Small intestine (tissue), 7 donors: ENCODE data around the gene HOXA7. TPM values are rescaled to one million over a fixed set of nuclear protein-coding genes. Genes with fewer than 3 reads are reported as not detected.

Experiments
- DNase-seq, 2 donors: peaks; one replicate each; pipeline versions ENCODE4 v3.0.0 to v3.0.0-alpha.2; 2013
- FAIRE-seq: peaks from 2 replicates; lab custom pipeline; 2012; peaks lifted over from hg19 to GRCh38; lab: Jason Lieb, UNC
- H3K27ac ChIP-seq, 3 donors: one replicate each; pipeline ENCODE4 v1.5.1; 2013; ENCODE audit warnings: low read length in 2 of 3, mild to moderate bottlenecking in 2 of 3, control low read depth in 1 of 3, inconsistent platforms in 1 of 3, low read depth in 1 of 3, moderate library complexity in 1 of 3
- H3K27me3 ChIP-seq, 3 donors: one replicate each; pipeline ENCODE4 v1.6.1; 2013; ENCODE audit warnings: low read length in 3 of 3, inconsistent platforms in 1 of 3; ENCODE audit not compliant: control insufficient read depth in 3 of 3, insufficient read depth in 3 of 3
- H3K36me3 ChIP-seq, 3 donors: one replicate each; pipeline ENCODE4 v1.6.1; 2013; ENCODE audit warnings: low read length in 3 of 3, inconsistent platforms in 1 of 3, low read depth in 1 of 3, mild to moderate bottlenecking in 1 of 3, moderate library complexity in 1 of 3; ENCODE audit not compliant: control insufficient read depth in 3 of 3, insufficient read depth in 2 of 3
- H3K4me1 ChIP-seq, 3 donors: one replicate each; pipeline ENCODE4 v1.6.1; 2013; ENCODE audit warnings: low read length in 2 of 3, inconsistent platforms in 1 of 3, low read depth in 1 of 3, mild to moderate bottlenecking in 1 of 3, moderate library complexity in 1 of 3; ENCODE audit not compliant: control insufficient read depth in 3 of 3, insufficient read depth in 2 of 3
- H3K4me3 ChIP-seq, 3 donors: one replicate each; pipeline ENCODE4 v1.5.1; 2013; ENCODE audit warnings: low read length in 3 of 3, control low read depth in 1 of 3, inconsistent platforms in 1 of 3, low read depth in 1 of 3, mild to moderate bottlenecking in 1 of 3, moderate library complexity in 1 of 3
- H3K9me3 ChIP-seq, 2 donors: one replicate each; pipeline ENCODE4 v1.6.1; 2013; ENCODE audit warnings: low read depth in 1 of 2, low read length in 1 of 2; ENCODE audit not compliant: control insufficient read depth in 2 of 2, insufficient read depth in 1 of 2
- WGBS, 3 donors: extraction: QIAGEN DNeasy Blood & Tissue Kit; methylation state at CpG; one replicate each; pipeline ENCODE4 v1.1.7; 2013; 5-methylcytosine and 5-hydroxymethylcytosine counted together
- polyA plus RNA-seq, 4 donors: library from polyadenylated mRNA; stranded (reverse) in 3 of 4; unstranded in 1 of 4; fragments of 200-250 nt in 3 of 4; fragments of 120-200 nt in 1 of 4; gene quantifications; one replicate each; pipeline versions ENCODE4 v1.2.1 to v1.2.3, GENCODE V29; 2013
- donor health status: healthy with polysubstance abuse.
- donor health status: control.
- donor health status: control.
- donor health status: Bipolar disorder and iron deficiency.
- donor health status: healthy.

HOXA7 gene
- polyA plus RNA-seq, 4 donors: 1.1 to 16.9 (median 1.9) TPM; not detected in 1

DNA sequence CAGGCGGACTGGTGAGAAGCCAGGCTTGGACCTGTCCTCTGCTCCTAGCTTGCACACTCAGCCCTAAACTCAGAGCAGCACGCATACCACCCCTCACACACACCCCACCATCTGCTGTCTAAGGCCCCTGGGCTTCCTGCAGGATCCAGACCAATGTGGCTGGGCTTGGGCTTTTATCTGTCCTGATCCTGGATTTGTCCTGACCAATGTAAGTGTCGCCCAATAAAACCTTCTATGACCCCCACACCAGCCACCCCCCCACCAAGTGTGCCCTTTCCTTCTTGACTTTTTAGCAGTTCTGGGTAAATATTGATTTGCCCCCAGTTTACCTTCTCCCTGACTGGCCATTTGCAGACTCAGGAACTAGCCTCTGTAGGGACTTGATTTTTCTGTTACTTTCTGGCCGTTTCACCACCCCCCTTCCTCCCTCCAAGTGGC lies 45.1 kb upstream of the HOXA7 start:
- peak in 1 of 2 donors; percentile 42 for DNase-seq
- H3K9me3 ChIP-seq: peaks cover 0 to 3% of the 10 kb centered on the region in 2 donors
- WGBS, 3 donors: 5 to 11% (median 7%) methylated on average over 4 of the region's 4 CpGs
- H3K27me3 ChIP-seq: peaks cover 18 to 91% (median 71%) of the 10 kb centered on the region in 3 donors
- H3K36me3 ChIP-seq: no peaks in the 10 kb centered on the region
- H3K4me1 ChIP-seq: peaks cover 0 to 13% (median 5%) of the 10 kb centered on the region in 3 donors
- H3K27ac ChIP-seq: no peak overlapping the region
- peak overlapping the region in 2 of 3 donors; percentile 1 to 31 for H3K4me3 ChIP-seq
- no peak for FAIRE-seq

DNA sequence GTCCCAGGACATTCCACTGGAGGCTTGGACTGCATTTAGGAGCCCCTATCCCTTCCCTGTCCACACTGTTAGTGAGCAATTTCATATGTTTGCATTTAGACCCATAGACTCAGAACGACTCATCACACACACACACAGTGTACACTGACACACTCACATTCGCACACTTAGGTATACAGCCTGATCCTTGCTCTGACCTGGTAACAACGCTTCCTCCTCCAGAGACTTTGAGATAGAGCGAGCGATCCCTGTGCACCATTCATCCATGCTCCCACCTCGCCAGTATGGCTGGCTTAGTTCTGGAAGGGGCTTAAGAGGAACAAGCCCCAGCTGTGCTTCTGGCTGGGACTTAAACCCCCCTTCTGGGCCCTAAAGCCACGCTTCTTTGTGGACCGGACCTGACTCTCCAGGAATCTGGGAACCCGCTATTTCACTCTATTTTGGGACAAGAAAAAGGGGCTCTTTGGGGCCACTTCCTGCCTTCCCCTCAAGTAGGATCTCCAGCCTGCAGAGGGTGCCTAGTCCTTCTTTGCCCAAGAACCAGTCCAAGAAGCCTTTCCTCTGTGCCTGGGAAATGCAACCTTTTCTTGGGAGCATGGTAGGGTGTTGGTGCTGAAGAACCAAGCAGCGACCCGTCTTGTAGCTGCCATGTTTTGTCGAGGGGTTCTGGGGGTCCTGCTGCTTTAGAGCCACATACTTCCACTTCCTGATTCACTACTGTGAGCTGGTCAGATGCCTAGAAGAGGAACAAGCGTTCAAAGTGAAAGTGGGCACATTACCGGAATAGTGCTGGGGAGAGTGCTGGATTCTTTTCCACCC lies 44.5 kb upstream of the HOXA7 start:
- Histone ChIP-seq H3K9me3 (peaks cover 0 to 2% of the 10 kb centered on the region in 2 donors), H3K36me3 (no peaks in the 10 kb centered on the region), H3K4me3 (peak overlapping the region; percentile 31 to 54 (median 44)), H3K4me1 (peaks cover 0 to 13% (median 5%) of the 10 kb centered on the region in 3 donors), H3K27ac (peak overlapping the region in 1 of 3 donors; percentile 25), H3K27me3 (peaks cover 18 to 86% (median 70%) of the 10 kb centered on the region in 3 donors)
- no peak for FAIRE-seq
- WGBS, 3 donors: 5 to 11% (median 7%) methylated on average over 14 of the region's 14 CpGs
- no peak for DNase-seq

DNA sequence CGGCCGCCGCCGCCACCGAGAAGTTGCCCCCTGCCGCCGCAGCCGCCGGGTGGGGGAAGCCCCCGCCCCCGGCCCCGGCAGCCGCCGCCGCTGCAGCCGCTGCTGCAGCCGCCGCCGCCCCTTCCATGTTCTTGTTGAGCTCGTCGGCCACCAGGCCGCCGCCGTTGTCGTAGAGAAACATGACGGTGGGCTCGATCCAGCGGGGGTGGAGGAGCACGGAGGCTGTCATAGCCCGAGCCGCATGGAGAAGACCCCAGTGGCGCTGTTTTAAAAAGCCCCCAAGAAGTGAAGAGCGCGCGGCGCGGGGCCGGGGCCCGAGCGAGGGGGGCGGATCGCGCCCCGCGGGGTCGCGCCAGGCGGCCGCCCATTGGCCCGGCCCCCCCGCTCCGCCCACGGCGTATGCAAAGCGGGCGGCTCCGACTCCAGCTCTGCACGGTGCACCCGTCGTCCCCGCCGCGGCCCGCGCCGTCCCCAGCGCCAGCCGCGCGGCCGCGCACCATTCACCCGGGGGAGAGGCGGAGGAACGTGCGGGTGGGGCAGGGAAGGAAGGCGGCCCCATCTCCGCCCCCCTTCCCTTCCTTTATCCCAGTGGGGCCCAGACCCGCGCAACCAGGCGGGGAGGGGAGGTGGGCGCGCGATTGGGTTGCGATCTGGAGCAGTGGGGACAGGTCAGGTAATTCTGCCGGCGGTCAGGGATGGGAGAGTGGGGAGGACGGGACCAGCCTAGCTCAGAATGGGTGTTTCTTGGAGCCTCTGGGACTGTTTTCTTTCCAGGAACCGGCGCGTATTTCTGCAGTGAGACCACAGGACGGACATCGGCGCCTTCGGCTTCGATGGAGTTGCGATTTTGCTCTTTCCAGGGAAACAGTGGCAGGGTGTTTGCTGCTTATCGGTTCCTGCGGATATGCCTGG lies 43.6 kb upstream of the HOXA7 start, which contains the start of gene HOXA13:
HOXA13 (minus strand) TSS at position 243 of the 912 bp plus-strand sequence; CDS start at position 229, 14 bp downstream.
- DNase-seq: peak in 1 of 2 donors; percentile 71
- no peak for FAIRE-seq
- 1 to 3% (median 1%) methylated on average over 67 to 99 of the region's 99 CpGs for WGBS, 3 donors

DNA sequence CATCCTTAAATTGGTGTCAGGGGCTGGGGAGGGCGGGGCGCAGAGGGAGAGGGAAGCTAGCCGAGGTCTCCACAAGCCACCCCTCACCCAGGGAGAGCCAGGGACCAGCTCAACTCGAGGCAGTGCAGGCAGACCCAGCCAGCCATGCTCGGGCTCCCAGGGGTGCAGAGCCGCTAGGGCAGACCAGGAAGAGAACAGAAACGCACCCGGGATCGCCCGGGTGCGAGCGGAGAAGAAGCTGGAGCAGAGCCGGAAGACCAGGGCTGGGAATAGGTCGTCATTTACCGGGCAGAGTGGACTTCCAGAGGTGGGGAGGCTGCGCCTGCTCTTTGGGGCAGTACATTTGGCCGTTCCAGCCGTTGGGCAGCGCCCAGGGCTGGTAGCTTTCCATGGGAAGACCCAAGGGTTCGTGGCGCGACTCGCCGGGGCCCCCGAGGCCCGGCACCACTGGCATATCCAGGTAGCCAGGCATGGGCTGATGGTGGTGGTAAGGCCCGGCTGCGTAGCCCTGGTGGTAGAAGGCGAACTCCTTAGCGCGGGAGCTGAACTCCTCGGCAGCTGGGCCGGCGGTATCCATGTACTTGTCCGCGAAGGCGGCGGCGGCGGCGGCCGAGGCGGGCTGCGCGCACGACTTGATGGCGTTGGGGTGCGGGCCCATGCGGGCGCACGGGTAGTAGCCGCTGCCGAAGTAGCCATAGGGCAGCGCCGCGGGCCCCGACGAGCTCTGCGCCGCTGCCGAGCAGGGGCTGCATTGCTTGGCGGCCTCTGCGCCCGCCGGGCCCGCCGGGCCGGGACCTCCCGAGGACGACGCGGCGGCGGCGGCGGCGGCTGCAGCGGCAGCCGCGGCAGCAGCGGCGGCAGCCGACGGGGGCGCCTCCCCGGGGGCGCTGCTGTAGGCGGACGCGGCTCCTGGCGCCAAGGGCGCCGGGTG lies 42.7 kb upstream of the HOXA7 start:
- DNase-seq (peak in 1 of 2 donors; percentile 54), FAIRE-seq (no peak)
- Histone ChIP-seq H3K4me1 (peaks cover 0 to 10% (median 3%) of the 10 kb centered on the region in 3 donors), H3K27me3 (peaks cover 19 to 85% (median 55%) of the 10 kb centered on the region in 3 donors), H3K27ac (no peak overlapping the region), H3K4me3 (peak overlapping the region; percentile 31 to 69 (median 44)), H3K36me3 (no peaks in the 10 kb centered on the region), H3K9me3 (no peaks in the 10 kb centered on the region)
- WGBS, 3 donors: 2 to 4% (median 3%) methylated on average over 62 to 93 of the region's 93 CpGs

More for the DNA sequence above, 43.6 kb upstream of the HOXA7 start, which contains the start of gene HOXA13:
- peaks cover 21 to 85% (median 61%) of the 10 kb centered on the region in 3 donors for H3K27me3 ChIP-seq
- no peaks in the 10 kb centered on the region for H3K9me3 ChIP-seq
- H3K4me3 ChIP-seq: peak within 1 kb of the TSS; percentile 31 to 69 (median 44)
- H3K4me1 ChIP-seq: peaks cover 0 to 10% (median 5%) of the 10 kb centered on the region in 3 donors
- no peaks in the 10 kb centered on the region for H3K36me3 ChIP-seq
- H3K27ac ChIP-seq: peak within 1 kb of the TSS in 1 of 3 donors; percentile 25

DNA sequence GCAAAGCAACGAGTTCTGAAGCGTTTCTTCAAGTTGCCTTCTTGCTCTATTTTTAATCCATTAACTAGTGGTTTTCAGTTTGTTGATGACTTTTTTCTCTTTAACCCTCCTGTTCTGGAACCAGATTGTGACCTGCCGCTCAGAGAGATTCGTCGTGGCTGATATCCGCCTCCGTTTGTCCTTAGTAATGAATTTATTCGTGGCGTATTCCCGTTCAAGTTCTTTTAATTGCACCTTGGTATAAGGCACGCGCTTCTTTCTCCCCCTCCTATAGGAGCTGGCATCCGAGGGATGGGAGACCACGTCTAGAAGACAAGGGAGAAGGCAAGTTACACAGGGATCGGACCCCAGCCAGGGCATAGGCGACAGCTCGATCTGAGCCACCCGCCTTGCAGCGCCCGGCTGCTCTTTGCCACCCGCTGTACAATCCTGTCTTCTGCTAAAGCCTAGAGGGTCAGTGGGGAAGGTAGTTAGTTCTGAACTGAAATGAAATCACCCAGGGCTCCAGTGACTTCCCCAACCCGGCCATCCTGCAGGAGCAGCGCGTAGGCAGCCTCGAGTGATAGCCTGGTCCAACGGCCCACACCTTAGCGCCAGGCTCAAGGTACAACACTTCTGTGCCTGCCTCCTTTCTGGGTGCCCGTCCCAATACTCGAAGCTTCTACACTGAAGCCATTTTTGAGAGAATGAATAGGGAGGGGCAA lies 41.8 kb upstream of the HOXA7 start:
- FAIRE-seq (no peak), DNase-seq (peak in 1 of 2 donors; percentile 42)
- no peaks in the 10 kb centered on the region for H3K36me3 ChIP-seq
- no peak overlapping the region for H3K27ac ChIP-seq
- H3K4me1 ChIP-seq: peaks cover 0 to 10% (median 3%) of the 10 kb centered on the region in 3 donors
- no peaks in the 10 kb centered on the region for H3K9me3 ChIP-seq
- 9 to 10% (median 10%) methylated on average over 29 of the region's 29 CpGs for WGBS, 3 donors
- H3K4me3 ChIP-seq: peak overlapping the region in 2 of 3 donors; percentile 31 to 69
- H3K27me3 ChIP-seq: peaks cover 19 to 85% (median 53%) of the 10 kb centered on the region in 3 donors

GRCh38 chr7:27197137-27198042 lies 40.9 kb upstream of the HOXA7 start:
- Histone ChIP-seq H3K27ac (no peak overlapping the region), H3K36me3 (no peaks in the 10 kb centered on the region), H3K4me1 (peaks cover 0 to 11% (median 8%) of the 10 kb centered on the region in 3 donors), H3K9me3 (no peaks in the 10 kb centered on the region), H3K27me3 (peaks cover 19 to 84% (median 53%) of the 10 kb centered on the region in 3 donors), H3K4me3 (peak overlapping the region in 2 of 3 donors; percentile 4 to 31)
- 17 to 23% (median 18%) methylated on average over 18 of the region's 18 CpGs for WGBS, 3 donors
- DNase-seq: peak in 1 of 2 donors; percentile 46
- no peak for FAIRE-seq
